ENCODE measurements around the gene RUNX3. TPM values are rescaled to one million over a fixed set of nuclear protein-coding genes. Genes with fewer than 3 reads are reported as not detected.

The RUNX3 gene
- total RNA-seq, 2 donors from 2014 or later: 0.24 to 0.31 TPM

DNA sequence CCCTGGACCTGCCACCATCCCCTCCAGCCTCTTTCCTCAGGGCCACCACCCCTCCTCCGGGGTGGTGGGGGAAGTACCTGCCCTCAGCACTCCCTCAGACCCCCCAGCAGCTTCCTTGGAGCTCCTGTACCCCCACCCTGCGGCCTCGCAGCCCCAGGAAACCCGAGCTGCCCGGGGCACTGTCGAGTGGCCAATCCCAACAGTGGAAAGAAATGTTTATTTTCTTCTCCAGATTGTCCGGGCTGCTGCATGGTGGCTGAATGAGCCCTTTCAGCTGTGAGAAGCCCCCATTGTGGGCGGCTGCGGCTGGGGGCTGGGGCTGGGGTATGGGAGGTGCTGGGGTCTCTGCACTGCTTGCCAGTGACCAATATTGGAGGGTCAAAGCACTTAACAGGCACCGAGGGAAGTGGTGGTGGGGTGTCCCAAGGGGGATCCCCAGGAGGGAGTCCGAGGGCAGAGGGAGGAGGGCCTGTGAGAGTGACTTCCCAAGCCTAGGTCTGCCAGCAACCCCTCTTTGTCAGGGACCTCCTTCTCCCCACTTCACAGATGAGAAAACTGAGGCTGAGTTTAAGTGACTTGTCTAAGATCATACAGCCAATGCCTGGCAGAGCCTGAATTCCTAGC lies 25.2 kb downstream of the RUNX3 start:
- Histone ChIP-seq H3K9ac (ENCODE audit: extremely low read depth, low read length, poor library complexity, severe bottlenecking) (no peak overlapping the region), H3K9me3 (ENCODE audit: control insufficient read depth, low read length) (no peaks in the 10 kb centered on the region), H3K4me3 (ENCODE audit: low read length) (no peak overlapping the region), H3K36me3 (ENCODE audit: control insufficient read depth, insufficient read depth, low read length) (no peaks in the 10 kb centered on the region), H3K27ac (ENCODE audit: low read depth, low read length) (no peak overlapping the region), H3K4me1 (ENCODE audit: control insufficient read depth, insufficient read depth, low read length) (no peaks in the 10 kb centered on the region), H3K27me3 (ENCODE audit: control insufficient read depth, insufficient read depth, low read length, poor library complexity, severe bottlenecking) (no peaks in the 10 kb centered on the region)
- no peak overlapping the region for H3K4me3 Mint-ChIP-seq
- 87 to 100% methylated on average over 2 to 11 of the region's 11 CpGs for WGBS, 2 experiments (ENCODE audit: insufficient coverage in 1 of 2, insufficient read length in 1 of 2)
- H3K36me3 Mint-ChIP-seq (ENCODE audit: low read depth): no peaks in the 10 kb centered on the region
- H3K27ac Mint-ChIP-seq: no peak overlapping the region
- no peaks in the 10 kb centered on the region for H3K9me3 Mint-ChIP-seq
- TF ChIP-seq, protein P1, sequence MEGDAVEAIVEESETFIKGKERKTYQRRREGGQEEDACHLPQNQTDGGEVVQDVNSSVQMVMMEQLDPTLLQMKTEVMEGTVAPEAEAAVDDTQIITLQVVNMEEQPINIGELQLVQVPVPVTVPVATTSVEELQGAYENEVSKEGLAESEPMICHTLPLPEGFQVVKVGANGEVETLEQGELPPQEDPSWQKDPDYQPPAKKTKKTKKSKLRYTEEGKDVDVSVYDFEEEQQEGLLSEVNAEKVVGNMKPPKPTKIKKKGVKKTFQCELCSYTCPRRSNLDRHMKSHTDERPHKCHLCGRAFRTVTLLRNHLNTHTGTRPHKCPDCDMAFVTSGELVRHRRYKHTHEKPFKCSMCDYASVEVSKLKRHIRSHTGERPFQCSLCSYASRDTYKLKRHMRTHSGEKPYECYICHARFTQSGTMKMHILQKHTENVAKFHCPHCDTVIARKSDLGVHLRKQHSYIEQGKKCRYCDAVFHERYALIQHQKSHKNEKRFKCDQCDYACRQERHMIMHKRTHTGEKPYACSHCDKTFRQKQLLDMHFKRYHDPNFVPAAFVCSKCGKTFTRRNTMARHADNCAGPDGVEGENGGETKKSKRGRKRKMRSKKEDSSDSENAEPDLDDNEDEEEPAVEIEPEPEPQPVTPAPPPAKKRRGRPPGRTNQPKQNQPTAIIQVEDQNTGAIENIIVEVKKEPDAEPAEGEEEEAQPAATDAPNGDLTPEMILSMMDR (conservative IDR thresholded peaks at IDR 0.05): no peak
- peaks cover 1% of the 10 kb centered on the region for H3K4me1 Mint-ChIP-seq
- H3K27me3 Mint-ChIP-seq (ENCODE audit: insufficient read depth): peaks cover 1% of the 10 kb centered on the region
- no peak for DNase-seq

DNA sequence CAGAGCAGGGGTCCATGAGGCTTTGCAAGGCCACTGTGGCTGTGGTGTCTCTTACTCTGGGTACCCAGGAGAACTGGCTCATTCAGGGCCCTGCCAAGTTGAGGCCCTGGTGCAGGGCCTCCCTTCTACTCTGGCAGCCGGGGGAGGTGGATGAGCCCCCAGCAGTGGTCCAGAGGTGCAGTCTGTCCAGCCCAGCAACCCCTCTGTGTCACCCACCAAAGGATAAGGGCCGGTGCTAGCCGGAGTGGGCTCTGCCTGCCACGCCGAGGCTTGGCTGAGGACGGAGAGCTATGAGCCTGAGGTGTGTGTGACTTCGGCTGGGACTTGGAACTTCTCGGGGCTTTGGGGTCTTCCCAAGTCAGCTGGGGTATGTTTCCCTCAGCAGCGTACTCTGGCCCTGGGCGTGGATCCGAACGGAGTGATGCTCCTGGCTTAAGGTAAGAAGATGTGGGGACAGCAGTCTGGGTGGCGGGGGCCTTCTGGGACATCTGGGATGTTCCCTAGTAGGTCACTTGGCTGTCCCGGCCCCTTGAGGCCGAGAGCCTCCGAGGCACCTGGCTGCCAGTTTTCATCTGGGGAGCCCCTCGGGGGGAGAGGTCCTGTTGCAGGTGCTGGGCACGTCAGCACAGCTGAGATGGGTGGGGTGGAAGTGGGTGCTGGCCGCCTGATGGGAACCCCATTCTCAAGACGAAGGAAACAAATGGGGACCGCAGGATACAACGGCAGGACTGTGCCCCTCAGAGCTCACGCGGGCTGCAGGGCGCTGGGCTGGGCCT lies 25.9 kb downstream of the RUNX3 start:
- Histone ChIP-seq H3K27me3 (ENCODE audit: control insufficient read depth, insufficient read depth, low read length, poor library complexity, severe bottlenecking) (no peaks in the 10 kb centered on the region), H3K4me1 (ENCODE audit: control insufficient read depth, insufficient read depth, low read length) (no peaks in the 10 kb centered on the region), H3K4me3 (ENCODE audit: low read length) (no peak overlapping the region), H3K9ac (ENCODE audit: extremely low read depth, low read length, poor library complexity, severe bottlenecking) (no peak overlapping the region), H3K9me3 (ENCODE audit: control insufficient read depth, low read length) (no peaks in the 10 kb centered on the region), H3K27ac (ENCODE audit: low read depth, low read length) (no peak overlapping the region), H3K36me3 (ENCODE audit: control insufficient read depth, insufficient read depth, low read length) (no peaks in the 10 kb centered on the region)
- DNase-seq: no peak
- Mint-ChIP-seq H3K36me3 (ENCODE audit: low read depth) (no peaks in the 10 kb centered on the region), H3K27ac (no peak overlapping the region), H3K27me3 (ENCODE audit: insufficient read depth) (peaks cover 1% of the 10 kb centered on the region), H3K9me3 (no peaks in the 10 kb centered on the region), H3K4me3 (no peak overlapping the region), H3K4me1 (no peaks in the 10 kb centered on the region)
- WGBS, 2 experiments (ENCODE audit: insufficient coverage in 1 of 2, insufficient read length in 1 of 2): 92 to 98% methylated on average over 15 to 25 of the region's 25 CpGs
- TF ChIP-seq, protein P1 (conservative IDR thresholded peaks at IDR 0.05): no peak

DNA sequence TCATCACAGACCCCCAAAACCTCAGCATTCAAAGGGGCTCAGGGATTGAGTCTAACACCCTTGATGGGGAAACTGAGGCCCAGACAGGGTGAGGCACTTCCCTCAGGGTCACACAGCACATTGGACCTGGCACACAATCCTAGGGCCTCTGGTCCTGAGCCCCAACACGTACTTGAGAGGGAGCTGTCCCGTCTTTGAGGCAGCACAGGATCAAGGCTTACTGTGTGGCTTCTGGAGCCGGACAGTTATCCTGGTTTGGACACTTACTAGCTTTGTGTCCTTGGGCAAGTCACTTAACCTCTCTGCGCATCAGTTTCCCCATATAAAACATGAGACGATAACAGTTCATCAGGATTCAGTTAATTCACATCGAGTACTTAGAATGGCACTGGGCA lies 26.5 kb downstream of the RUNX3 start:
- Mint-ChIP-seq H3K9me3 (no peaks in the 10 kb centered on the region), H3K27ac (no peak overlapping the region), H3K27me3 (ENCODE audit: insufficient read depth) (peaks cover 1% of the 10 kb centered on the region), H3K36me3 (ENCODE audit: low read depth) (no peaks in the 10 kb centered on the region), H3K4me3 (no peak overlapping the region), H3K4me1 (no peaks in the 10 kb centered on the region)
- H3K4me1 ChIP-seq (ENCODE audit: control insufficient read depth, insufficient read depth, low read length): no peaks in the 10 kb centered on the region
- TF ChIP-seq, protein P1 (conservative IDR thresholded peaks at IDR 0.05): no peak
- H3K9me3 ChIP-seq (ENCODE audit: control insufficient read depth, low read length): no peaks in the 10 kb centered on the region
- no peaks in the 10 kb centered on the region for H3K36me3 ChIP-seq (ENCODE audit: control insufficient read depth, insufficient read depth, low read length)
- H3K4me3 ChIP-seq (ENCODE audit: low read length): no peak overlapping the region
- DNase-seq: no peak
- no peaks in the 10 kb centered on the region for H3K27me3 ChIP-seq (ENCODE audit: control insufficient read depth, insufficient read depth, low read length, poor library complexity, severe bottlenecking)
- WGBS, 2 experiments (ENCODE audit: insufficient coverage in 1 of 2, insufficient read length in 1 of 2): 91 to 98% methylated on average over 6 of the region's 6 CpGs
- H3K9ac ChIP-seq (ENCODE audit: extremely low read depth, low read length, poor library complexity, severe bottlenecking): no peak overlapping the region
- no peak overlapping the region for H3K27ac ChIP-seq (ENCODE audit: low read depth, low read length)

All from endodermal cell (in vitro differentiated cells).